Thymus (tissue), 11 donors: ENCODE results near the gene HS6ST1. TPM values are rescaled to one million over a fixed set of nuclear protein-coding genes. Genes with fewer than 3 reads are reported as not detected.

Experiments used
- DNase-seq, 9 donors: peaks; one replicate each; pipeline ENCODE4 v3.0.0-alpha.2; 2013; ENCODE audit warnings: low spot score in 9 of 9, low read depth in 6 of 9, missing footprints in 1 of 9
- H3K27ac ChIP-seq, 2 donors: one replicate each; pipeline ENCODE4 v1.5.1; 2013; ENCODE audit warnings: control low read depth in 1 of 2, low read depth in 1 of 2, low read length in 1 of 2, mild to moderate bottlenecking in 1 of 2, moderate library complexity in 1 of 2
- H3K27me3 ChIP-seq, 2 donors: one replicate each; pipeline ENCODE4 v1.5.1; 2013; ENCODE audit warnings: low read length in 1 of 2; ENCODE audit not compliant: control insufficient read depth in 2 of 2, insufficient read depth in 1 of 2
- H3K36me3 ChIP-seq, 2 donors: one replicate each; pipeline ENCODE4 v1.5.1; 2013; ENCODE audit warnings: low read length in 1 of 2, mild to moderate bottlenecking in 1 of 2, moderate library complexity in 1 of 2; ENCODE audit not compliant: control insufficient read depth in 2 of 2, insufficient read depth in 2 of 2
- H3K4me1 ChIP-seq, 2 donors: one replicate each; pipeline ENCODE4 v1.5.1; 2013; ENCODE audit warnings: low read length in 2 of 2; ENCODE audit not compliant: control insufficient read depth in 2 of 2, insufficient read depth in 2 of 2
- H3K4me3 ChIP-seq, 2 donors: one replicate each; pipeline ENCODE4 v1.5.1; 2013; ENCODE audit warnings: low read length in 2 of 2, control low read depth in 1 of 2, mild to moderate bottlenecking in 1 of 2
- H3K9me3 ChIP-seq, 2 donors: one replicate each; pipeline ENCODE4 v1.5.1; 2013; ENCODE audit warnings: low read length in 1 of 2, mild to moderate bottlenecking in 1 of 2; ENCODE audit not compliant: control insufficient read depth in 2 of 2, insufficient read depth in 1 of 2
- WGBS: extraction: QIAGEN DNeasy Blood & Tissue Kit; methylation state at CpG from one replicate; pipeline ENCODE4 v1.1.7; 2013; 5-methylcytosine and 5-hydroxymethylcytosine counted together
- polyA plus RNA-seq: library from polyadenylated mRNA; stranded (reverse); fragments of 200-250 nt; gene quantifications from one replicate; pipeline ENCODE4 v1.2.3, GENCODE V29; 2013
- total RNA-seq: library from RNA; stranded (reverse); fragments of 120-200 nt; gene quantifications from one replicate; pipeline ENCODE4 v1.2.4, GENCODE V29; 2013
- donor health status: healthy.

The HS6ST1 gene
- total and polyA plus RNA-seq, 2 donors: 20.0 to 35.2 TPM

DNA sequence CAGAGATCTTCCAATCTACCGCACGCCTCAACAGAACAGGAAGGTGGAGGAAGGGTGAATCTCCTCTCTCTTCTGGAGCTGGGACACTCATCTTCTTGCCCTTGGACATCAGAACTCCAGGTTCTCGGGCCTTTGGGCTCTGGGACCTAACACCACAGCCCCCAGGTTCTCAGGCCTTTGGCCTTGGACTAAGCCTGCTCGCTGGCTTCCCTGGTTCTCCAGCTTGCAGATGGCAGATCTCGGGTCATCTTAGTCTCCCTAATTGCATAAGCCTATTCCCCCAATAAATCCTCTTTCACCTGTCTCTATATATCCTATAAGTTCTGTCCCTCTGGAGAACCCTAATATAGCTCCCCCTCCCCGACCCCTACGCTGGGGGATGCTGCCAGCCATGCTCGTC lies 14.8 kb downstream of the HS6ST1 start:
- no peaks in the 10 kb centered on the region for H3K27me3 ChIP-seq
- peaks cover 0 to 3% of the 10 kb centered on the region in 2 donors for H3K9me3 ChIP-seq
- peaks cover 0 to 38% of the 10 kb centered on the region in 2 donors for H3K4me1 ChIP-seq
- WGBS: 97% methylated on average over 8 of the region's 8 CpGs
- H3K4me3 ChIP-seq: no peak overlapping the region
- peaks cover 22 to 68% of the 10 kb centered on the region in 2 donors for H3K36me3 ChIP-seq
- H3K27ac ChIP-seq: no peak overlapping the region
- DNase-seq: no peak

DNA sequence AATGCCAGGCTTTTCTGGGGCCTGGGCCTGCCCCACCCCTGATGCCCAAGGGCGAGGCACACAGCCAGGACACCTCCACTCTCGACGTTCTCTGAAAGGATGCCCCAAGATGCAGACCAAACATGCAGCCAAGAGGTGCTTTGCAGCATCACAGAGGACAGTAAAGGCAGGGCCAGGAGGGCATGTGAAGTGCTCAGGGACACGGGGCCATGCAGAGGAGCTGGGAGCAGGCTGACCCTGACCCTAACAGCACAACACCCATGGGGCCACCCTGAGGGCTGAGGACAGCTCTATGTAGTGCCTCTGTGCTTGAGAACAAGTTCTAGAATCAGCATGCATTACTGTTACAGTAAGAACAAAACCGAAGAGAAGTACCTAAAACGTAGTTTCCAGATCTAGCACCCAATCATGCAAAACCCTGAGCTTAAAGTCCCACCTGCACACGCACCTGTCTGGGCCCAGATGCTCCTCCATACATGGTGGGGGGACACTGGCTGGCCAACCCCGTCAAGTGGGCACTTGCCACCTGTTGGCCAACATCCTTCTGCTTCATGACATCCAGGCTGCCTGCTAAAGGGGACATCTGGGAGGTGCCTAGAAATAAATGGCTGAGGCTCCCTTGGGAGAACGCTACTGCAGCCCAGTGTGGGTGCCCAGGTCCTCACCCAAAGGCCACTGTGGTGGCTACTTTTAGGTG lies 15.4 kb downstream of the HS6ST1 start:
- H3K9me3 ChIP-seq: peaks cover 0 to 3% of the 10 kb centered on the region in 2 donors
- H3K4me3 ChIP-seq: no peak overlapping the region
- peaks cover 22 to 64% of the 10 kb centered on the region in 2 donors for H3K36me3 ChIP-seq
- H3K4me1 ChIP-seq: peaks cover 0 to 32% of the 10 kb centered on the region in 2 donors
- DNase-seq: no peak
- H3K27ac ChIP-seq: no peak overlapping the region
- no peaks in the 10 kb centered on the region for H3K27me3 ChIP-seq
- WGBS: 97% methylated on average over 9 of the region's 9 CpGs

DNA sequence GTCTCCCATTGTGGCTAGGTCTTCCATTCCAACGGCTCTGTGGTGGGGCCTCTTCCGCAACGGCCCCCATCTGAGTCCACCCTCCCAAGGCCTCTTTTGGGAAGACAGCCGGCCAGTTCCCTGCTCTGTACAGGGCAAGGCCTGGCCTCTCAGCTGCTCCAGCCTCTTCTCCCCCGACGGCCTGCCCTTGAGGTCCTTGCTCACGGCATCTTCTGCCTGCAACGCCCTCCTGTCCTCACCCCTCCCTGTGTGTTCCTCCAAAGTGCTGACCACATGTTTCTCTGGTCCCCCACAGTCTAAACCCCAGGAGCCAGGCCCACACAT lies 16.0 kb downstream of the HS6ST1 start:
- no peak overlapping the region for H3K4me3 ChIP-seq
- H3K4me1 ChIP-seq: peaks cover 0 to 30% of the 10 kb centered on the region in 2 donors
- peaks cover 0 to 3% of the 10 kb centered on the region in 2 donors for H3K9me3 ChIP-seq
- no peak for DNase-seq
- 92% methylated on average over 8 of the region's 8 CpGs for WGBS
- H3K36me3 ChIP-seq: peaks cover 21 to 67% of the 10 kb centered on the region in 2 donors
- H3K27ac ChIP-seq: no peak overlapping the region
- H3K27me3 ChIP-seq: no peaks in the 10 kb centered on the region

DNA sequence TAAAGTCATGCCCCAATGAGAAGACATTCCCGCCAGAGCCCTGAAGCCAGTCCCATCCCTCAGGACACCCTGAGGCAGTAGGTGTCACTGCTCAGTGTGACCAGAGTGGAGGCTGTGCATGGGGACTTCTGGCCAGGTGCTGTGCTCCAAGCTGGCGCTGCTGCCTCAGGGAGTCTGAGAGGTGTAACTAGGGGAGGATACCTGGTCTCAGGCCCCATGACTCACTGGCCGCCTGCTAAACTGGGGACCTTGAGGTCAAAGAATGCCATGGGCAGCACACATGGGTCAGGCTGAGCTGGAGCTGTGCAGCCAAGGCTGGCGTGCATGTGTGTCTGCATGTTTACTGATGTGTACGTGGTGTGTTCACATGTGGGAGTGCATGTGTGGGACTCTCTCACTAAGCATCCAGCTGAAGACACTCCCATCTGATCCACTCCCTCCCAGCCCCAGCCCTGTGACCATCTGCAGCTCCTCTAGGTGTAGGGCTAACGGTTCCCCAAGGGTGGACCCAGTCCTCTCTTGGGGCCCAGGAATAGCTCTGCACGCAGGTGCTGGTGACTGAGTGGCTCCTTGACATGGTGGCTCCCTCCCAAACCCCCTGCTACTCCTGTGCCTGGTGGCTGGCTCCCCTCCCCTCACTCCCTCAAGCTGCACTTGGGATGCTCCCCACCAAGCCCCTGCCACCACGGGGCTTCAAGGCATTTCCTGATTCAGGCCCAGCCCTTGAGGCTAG lies 16.5 kb downstream of the HS6ST1 start:
- H3K27ac ChIP-seq: no peak overlapping the region
- peaks cover 0 to 27% of the 10 kb centered on the region in 2 donors for H3K4me1 ChIP-seq
- WGBS: 89% methylated on average over 8 of the region's 8 CpGs
- H3K36me3 ChIP-seq: peaks cover 16 to 62% of the 10 kb centered on the region in 2 donors
- peaks cover 0 to 3% of the 10 kb centered on the region in 2 donors for H3K9me3 ChIP-seq
- H3K27me3 ChIP-seq: no peaks in the 10 kb centered on the region
- DNase-seq: no peak
- H3K4me3 ChIP-seq: no peak overlapping the region

DNA sequence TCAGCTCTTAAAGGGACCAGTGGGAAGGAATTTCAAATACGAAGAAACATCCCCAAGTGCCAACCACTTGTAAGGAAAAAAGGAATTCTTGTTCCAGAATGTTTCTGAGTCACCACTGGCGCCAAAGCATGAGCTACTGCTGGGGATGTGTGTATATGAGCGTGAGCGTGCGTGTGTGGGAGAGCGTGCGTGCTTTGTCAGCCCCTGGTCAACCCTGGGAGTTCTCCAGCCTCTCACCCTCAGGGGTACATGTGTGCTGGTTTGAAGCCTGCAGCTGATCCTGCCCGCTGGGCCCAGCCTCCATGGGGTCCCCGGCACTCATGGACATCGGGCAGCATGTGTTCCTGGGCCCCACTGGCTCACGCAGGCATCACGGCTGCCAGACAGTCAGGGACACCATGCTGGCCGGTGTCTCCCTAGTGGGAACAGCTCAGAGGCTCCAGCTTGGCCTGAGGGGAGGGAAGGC lies 17.1 kb downstream of the HS6ST1 start:
- H3K9me3 ChIP-seq: peaks cover 0 to 3% of the 10 kb centered on the region in 2 donors
- no peak overlapping the region for H3K27ac ChIP-seq
- H3K4me1 ChIP-seq: peaks cover 0 to 21% of the 10 kb centered on the region in 2 donors
- H3K36me3 ChIP-seq: peaks cover 12 to 59% of the 10 kb centered on the region in 2 donors
- H3K4me3 ChIP-seq: no peak overlapping the region
- WGBS: 97% methylated on average over 13 of the region's 13 CpGs
- H3K27me3 ChIP-seq: no peaks in the 10 kb centered on the region
- no peak for DNase-seq

DNA sequence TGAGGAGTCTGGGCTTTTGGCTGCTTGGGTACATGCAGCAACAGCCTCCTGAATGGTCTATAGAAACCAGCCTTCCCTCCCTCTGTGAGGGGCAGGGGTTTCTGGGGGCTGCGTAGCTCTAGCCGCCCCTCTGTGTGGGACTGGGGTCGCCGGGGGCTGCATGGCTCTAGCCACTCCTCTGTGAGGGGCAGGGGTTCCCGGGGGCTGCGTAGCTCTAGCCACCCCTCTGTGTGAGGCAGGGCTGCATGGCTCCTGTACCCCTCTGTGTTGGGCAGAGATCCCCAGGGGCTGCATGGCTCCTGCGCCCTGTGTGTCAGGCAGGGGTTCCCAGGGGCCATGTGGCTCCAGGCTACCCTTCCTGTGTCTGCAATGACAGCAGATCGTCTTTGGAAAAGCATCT lies 17.6 kb downstream of the HS6ST1 start:
- no peak overlapping the region for H3K27ac ChIP-seq
- no peak for DNase-seq
- H3K4me3 ChIP-seq: no peak overlapping the region
- WGBS: 96% methylated on average over 8 of the region's 8 CpGs
- peaks cover 9 to 56% of the 10 kb centered on the region in 2 donors for H3K36me3 ChIP-seq
- H3K9me3 ChIP-seq: peaks cover 0 to under 1% of the 10 kb centered on the region in 2 donors
- H3K4me1 ChIP-seq: peaks cover 0 to 16% of the 10 kb centered on the region in 2 donors
- no peaks in the 10 kb centered on the region for H3K27me3 ChIP-seq

DNA sequence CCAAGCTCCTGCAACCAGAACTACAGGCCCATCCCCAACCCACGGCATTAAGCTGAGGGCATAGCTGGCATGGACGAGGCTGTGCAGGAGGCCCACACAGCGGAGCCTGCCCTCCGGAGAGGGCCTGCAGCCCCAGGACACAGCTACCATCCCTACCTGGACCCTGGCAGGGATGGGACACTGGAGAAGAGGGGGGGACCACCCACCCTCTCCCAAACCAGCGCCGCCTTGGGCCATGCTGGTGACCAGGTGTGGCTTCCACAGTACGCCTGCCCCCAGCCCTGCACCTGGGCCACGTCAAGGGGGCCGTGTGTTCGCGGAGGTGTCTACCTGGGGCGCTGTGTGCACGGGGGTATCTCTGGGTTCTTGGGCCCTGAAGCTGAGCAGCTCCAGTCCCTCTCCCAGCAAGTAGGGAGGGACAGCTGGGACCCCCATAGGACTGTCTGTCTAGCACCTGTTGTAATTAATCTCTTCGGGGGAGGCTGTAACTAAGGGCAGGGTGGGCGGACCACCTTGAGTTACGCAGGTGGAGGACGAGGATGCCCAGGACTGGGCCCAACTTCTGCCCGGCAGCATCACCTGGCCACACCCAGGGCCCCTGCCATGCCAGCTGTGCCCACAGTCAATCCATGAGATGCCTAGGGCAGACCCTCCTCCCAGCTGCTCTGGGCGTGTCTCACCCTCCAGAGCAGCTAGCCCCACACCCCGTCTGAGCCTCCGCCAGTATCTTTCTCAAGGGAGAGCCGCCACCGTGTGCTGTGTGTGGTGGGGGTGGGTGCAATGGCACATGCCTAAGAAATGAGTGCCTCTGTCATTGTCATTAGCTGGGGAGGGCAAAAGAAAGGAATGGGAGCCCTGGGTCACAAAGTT lies 18.3 kb downstream of the HS6ST1 start:
- Histone ChIP-seq H3K27me3 (no peaks in the 10 kb centered on the region), H3K9me3 (no peaks in the 10 kb centered on the region), H3K4me3 (no peak overlapping the region), H3K4me1 (peaks cover 0 to 10% of the 10 kb centered on the region in 2 donors), H3K27ac (no peak overlapping the region), H3K36me3 (peaks cover 9 to 54% of the 10 kb centered on the region in 2 donors)
- DNase-seq: peak in 1 of 9 donors; percentile 9
- WGBS: 91% methylated on average over 23 of the region's 23 CpGs

DNA sequence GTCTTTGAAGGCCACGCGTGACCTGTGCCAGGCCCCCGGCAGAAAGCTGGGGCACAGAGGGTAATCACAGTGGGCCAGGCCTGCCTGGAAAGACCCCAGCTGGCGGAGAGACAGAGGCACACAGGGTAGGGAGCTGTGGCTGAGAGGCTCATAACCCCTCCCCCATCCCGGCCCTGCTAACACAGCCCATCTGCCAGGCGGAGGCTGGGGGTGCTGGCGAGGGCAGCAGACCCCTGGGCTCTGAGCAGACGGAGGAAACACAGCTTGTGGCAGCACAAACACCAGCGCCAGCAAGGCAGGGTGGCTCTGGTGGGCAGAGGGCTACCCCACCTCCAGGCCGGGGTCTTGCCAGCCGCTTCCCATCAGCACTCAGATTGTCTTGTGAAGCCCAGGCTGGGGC lies 19.0 kb downstream of the HS6ST1 start:
- no peak for DNase-seq
- Histone ChIP-seq H3K4me1 (peaks cover 0 to 4% of the 10 kb centered on the region in 2 donors), H3K9me3 (no peaks in the 10 kb centered on the region), H3K27ac (no peak overlapping the region), H3K4me3 (no peak overlapping the region), H3K36me3 (peaks cover 9 to 49% of the 10 kb centered on the region in 2 donors), H3K27me3 (no peaks in the 10 kb centered on the region)
- WGBS: 96% methylated on average over 11 of the region's 11 CpGs
